GM19468 (cell line): ENCODE measurements around the gene EBLN1.

Experiments used
- ATAC-seq: cut with Tn5 transposase; IDR thresholded peaks from one replicate; pipeline ENCODE4 v1.9.1; 2021; ENCODE audit warnings: mild to moderate bottlenecking, moderate library complexity, moderate number of reproducible peaks; ENCODE audit not compliant: unreplicated experiment; ENCODE audit errors: extremely low read depth

The EBLN1 gene

DNA sequence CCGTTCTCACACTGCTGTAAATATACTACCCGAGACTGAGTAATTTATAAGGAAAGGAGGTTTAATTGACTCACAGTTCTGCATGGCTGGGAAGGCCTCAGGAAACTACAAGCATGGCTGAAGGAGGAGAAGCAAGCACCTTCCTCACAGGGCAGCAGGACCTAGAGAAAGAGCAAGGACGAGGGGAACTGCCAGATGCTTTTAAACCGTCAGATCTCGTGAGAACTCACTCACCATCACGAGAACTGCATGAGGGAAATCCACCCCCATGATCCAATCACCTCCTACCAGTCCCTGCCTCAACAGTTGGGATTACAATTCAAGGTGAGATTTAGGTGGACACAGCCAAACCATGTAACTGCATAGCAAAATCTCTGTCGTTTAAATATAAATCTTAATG, at the start of gene EBLN1:
Gene EBLN1, minus strand, starts transcription at position 174 of the 400 bp plus-strand sequence. CDS start 8,032 bp downstream, outside the sequence.
- ATAC-seq: no peak

DNA sequence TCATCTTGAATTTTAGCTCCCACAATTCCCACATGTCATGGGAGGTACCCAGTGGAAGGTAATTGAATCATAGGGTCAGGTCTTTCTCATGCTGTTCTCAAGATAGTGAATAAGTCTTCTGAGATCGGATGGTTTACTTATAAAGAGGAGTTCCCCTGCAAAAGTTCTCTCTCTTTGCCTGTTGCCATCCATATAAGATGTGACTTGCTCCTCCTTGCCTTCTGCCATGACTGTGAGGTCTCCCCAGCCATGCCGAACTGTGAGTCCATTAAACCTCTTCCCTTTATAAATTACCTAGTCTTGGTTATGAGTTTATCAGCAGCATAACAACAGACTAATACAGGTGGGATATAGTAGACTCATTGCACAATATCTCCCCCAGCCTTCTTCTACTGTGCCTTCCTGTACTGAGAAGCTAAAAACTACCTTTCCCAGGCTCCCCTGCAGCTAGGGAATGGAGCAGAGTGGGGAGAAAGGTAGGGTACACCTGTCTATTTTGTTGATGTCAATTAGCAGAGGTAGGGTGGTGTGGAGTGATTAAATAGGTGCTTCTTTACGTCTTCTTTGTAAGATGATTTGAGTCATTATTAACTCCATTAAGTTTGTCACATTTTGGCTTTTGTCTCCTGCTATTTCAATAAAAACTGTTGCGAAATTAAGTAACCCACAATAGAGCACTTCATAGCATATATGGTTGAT, 48.2 kb upstream of the EBLN1 start:
- ATAC-seq: no peak

DNA sequence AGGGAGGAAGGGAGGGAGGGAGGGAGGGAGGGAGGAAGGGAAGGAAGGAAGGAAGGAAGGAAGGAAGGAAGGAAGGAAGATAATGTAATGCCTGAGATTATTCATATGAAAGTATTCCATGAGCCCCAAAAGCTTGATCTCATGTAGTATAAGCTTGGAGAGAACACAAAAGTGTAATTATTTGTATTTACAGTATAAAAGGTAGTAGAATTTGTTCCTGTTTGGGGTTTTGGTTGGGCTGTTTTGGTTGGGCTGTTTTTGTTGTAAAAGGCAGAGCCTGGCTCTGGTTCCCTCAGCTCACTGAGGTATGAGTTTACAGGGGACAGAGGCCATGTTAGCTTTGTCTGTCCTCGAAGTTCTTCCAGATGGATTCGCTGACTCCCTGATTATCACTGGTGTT, 45.3 kb upstream of the EBLN1 start:
- no peak for ATAC-seq

DNA sequence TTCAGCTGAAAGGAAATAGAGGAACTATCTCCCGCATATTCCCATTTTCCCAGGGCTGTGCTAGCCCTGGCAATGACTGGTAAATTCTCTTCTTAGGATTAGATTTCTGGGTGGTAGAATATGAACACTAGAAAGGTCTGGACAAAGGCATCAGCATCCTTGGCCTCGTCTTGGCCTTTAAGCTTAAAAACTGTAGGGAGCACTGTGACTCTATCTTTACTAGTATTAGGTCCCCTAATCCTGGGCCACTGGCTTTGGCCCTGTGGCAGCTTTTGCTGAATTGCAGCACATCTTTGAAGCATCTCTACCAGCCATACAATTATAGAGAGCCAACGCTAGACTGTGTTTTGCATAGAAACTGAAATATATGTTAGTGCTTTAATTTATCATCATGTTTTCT, 41.5 kb upstream of the EBLN1 start:
- ATAC-seq: no peak

DNA sequence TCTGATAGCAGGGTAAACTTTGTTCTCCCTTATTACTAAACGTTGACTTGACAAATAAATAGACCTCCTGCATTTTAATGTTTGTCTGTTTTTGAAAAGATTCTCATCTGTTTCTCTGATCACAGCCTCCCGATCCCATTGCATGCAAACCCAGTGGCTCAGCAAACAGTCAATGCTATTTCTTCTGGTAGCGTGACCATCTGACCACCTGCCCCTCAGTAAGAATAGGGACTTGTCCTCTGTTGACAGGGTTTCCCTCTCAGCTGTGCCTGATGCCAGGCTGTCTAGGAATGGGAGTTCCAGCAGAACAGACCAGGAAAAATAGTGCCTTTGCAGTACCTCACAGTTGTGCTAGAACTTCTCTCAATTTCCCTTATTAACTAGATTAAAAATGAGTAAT, 40.7 kb upstream of the EBLN1 start:
- no peak for ATAC-seq

DNA sequence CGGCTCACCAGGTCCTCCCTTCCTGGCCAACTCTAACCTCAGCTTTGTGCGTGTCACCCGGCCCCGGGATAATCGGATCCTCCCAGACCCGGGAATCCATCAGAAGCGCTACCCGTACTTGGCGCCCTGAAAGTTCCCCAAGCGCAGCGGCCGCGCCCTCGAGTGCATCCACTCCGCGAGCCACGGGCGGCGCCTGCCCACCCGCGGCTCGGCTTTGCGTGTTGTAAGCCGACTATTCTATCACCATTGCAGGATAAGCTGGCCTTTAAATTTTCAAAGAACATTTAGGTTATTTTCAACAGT, 35.7 kb upstream of the EBLN1 start:
- ATAC-seq: no peak

DNA sequence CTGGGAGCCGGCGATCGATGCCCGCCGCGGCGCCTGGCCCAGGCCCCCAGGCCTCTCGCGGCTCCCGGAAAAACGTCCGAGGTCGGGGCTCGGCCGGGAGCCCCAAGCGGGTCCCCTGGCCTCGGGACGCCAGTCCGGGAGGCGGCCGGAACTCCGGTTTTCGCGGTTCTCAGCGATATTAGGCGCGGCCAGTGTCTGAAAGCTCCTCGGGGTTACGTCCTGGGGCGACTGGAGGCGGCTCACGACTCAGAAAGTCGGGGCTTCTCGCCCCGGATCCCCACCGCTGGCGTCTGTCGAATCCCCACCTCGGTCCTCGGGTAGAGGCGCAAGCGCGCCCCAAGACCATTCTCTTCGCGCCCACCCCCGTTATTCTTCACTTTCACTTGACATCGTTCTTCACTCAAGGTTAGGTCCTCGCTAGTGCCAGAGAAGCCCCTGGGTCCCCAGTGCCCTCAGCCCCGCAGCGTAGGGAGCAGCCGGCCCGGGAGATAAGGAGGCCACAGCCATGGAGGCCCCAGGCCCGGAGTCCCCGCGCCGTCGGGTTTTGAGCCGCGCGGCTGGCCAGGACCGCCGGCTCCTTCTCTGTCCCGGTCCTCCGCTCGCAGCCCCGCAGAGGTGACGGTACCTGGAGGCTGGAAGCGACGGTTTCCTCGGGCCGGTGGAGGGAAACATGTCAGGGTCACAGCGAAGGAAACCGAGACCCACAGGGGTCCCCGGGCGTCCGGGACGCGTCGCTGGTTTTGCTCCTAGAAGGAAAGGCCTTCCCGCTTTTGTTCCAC, 35.2 kb upstream of the EBLN1 start:
- ATAC-seq: peak; percentile 2

DNA sequence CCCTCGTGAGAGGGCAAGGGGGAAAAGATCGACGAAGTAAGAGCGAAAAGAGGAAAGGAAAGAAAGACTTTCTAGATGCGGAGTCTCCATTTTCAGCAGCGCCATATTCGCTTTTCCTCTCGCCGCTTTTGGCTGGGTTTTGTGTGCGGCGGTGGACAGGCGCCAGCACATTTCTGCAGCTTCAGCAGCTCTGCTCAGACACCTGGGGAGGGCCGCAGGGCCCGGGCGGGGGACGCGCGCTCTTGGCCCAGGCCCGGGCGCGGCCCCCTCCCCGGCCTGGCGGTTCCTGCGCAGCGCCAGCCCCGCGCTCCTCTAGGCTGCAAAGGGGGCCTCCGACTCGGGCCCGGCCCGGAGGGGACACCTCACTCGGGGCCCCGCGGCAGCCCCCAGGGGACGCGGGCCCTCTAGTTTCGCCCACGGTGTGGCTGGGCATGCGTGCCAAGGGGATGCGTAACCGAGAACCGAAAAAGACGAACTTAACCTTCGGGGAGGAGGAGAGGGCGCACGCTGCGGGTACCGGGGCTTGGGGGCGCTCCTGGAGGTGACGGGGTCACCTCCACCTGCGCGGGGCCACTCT, 34.5 kb upstream of the EBLN1 start:
- peak; percentile 63 for ATAC-seq

DNA sequence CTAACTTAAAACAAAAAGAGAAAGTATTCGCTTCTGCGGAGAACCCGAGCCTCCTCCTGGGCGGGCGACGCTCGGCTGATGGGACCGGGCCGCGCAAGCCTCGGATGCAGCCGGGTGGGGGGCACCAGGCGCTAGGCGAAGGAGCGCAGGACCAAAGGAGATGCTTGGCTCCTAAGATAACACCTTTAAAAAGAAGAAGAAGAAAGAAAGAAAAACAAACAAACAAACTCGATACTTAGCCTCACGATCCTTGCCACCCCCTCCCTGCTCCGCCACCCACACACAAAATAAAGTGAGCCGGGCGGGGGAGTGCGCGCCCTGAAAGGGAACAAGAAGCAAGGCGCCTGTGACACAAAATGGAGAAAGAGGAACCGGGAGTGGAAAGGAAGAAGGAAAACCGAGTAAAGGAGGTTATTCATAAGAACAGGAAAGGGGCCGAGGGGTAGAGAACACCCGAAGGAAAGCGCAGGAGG, 34.0 kb upstream of the EBLN1 start:
- ATAC-seq: no peak

DNA sequence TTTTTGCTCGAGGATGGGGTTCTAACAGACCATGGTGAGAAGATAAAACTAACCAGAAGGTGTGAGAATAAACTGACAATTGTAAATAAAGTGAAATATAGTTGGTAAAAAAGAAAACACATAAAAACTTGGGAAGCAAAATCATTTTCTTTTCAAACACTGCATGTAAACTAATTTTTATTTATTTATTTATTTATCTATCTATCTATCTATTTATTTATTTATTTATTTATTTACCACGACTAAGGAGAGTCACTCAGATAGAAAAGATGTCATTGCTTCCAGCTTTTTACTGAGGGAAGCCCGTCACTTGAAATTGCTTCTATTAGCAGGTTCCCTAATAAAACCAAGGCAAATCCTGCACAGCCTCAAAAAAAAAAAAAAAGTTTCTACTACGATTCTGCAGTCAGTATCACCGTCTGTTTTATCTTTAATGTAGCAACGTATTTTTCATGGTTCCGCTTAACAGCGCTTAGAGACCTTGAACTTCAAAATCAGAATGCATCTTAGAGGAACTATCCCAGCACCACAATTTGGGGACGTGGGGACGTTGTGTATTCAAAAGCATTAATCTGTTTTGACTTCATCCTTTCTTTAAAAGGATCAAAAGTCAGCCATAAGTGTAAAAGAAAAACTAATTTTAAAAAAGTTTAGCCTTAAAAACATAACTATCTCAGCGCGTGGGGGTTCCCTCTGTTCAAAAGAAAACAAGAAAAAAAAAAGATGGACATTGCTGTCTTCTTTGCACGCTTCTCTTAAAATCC, 33.3 kb upstream of the EBLN1 start:
- no peak for ATAC-seq

DNA sequence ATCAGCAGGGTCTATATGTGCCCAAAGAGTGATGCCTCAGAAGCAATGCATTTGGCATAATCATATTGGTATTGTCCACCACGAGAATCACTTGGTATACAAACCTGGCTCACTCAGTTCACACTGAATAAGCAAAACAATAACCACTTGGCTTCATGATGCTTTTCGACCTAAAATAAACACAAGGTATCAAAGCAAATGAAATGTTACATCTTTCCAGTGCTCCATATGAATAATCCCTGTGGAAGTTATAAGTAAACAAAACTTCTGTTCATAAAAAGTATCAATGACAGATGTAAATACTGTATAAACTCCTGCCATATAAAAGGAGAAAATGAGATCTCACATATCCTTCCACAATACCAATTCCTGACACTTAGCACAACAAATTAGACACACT, 29.8 kb upstream of the EBLN1 start:
- no peak for ATAC-seq

DNA sequence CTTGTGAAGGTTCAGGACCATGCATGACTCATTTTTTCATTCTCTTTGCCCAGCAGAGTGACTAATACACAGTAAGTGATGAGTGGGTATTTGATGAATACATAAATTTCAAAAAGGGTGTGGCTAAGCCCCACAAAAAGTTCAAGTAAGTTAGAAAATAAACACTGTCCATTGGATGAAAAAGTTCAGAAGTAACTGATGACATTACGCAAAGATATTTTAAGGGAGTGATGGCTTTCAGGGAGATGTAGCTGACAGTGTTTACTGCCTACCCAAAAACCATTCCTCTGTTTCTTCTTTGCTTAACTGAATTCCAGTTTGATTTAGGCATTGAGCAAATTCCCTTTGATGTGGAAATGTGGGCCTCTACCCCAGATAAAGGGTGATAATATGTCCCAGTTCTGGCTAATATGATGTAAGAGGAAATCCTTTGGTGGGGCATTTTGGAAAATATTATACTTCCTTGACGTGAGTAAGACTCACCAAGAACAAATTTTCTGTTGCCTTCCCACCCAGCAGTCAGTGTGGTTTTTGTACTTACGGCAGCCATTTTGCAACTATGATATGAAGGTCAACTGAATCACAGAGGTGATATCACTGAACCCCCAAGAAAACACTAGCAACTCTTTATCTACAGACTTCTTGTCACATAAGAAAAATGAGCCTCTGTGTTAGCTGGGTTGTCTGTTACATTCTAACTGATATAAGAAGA, 29.0 kb upstream of the EBLN1 start:
- ATAC-seq: no peak

DNA sequence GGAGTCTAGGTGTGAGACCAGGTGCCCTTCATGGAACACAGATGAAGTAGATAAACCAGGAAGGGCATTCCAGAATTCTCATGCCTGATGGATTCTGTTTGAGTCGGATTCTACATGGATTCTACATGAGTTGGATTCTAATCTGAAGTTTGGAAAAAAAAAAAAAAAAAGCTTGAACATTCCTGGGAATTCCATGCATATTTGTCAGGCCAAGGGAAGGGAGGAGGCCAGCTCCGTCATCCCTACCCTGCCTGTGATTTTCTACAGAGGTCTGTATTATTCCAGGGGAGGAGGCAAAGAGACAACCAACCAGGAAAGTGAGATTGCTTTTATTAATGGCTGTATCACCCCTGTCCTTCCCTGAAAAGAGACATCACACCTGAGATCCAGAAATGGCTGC, 27.8 kb upstream of the EBLN1 start:
- ATAC-seq: no peak

DNA sequence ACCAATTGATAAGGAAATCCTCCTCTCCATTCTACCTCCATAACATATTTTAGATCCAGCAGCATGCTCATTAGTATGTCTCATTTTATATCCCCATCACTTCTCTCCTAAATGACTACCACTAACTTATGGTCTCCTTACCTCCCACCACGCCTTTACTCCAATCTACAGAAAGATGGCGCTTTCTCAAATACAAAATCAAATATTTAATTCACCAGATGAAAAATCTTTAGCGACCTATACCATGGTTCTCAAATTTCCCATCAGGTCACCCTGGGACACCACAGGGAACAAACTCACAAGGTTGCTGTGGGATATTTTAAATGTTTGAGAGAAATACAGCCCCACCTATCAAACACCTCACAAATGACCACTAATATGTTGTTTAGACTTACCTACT, 27.0 kb upstream of the EBLN1 start:
- no peak for ATAC-seq

DNA sequence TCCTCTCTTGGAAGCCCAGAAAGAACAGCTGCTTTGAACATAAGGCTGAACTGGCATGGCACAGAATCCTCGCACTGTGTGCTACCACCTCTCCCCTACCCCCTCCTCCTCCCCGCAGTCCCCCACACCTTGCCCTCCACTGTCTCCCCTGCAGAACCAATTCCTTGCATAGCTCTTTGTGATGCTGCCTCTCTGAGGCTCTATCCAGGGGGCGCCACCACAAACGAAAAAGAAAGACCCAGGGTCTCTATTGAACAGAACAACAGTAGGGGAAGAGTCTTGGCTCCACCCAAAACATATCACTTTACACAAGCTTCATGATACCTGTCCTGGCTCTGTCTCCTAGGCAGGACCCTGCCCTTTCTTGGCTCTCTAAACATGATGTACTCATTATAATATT, 26.2 kb upstream of the EBLN1 start:
- no peak for ATAC-seq

DNA sequence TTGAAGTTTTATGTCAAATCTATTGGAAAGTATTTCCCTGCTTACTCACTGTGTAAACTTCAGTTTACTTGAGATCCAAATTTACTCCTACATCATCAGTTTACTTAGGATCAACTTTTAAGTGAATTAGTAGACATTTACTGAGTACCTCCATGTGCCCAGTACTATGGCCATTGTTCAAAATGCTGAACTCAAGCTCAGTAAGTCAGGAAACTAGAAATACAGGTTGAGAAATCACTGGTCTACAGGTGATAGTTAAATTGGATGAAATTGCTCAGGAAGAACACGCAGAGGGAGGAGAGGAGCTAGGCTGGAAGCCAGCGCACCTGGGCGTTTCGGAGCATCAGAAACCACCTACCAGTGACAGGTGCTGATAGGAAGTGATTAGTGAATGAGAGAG, 25.5 kb upstream of the EBLN1 start:
- ATAC-seq: no peak

DNA sequence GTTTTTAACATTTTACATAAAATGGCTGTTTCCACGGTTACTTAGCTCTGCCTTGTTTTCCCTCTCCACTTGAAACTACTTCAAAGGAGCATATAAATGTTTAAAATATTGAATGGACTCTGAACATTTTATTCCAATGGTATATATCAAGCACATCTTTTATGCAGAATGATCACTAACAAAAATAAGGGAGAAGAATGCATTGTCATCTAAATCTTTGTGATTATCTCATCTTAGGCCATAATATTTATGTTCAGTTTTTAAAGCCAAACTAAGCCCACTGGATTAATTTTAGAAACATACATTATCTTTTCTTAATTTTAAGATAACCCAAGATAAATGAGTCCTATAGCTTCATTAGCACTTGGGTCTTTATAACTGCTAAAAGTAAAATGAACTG, 13.4 kb upstream of the EBLN1 start:
- no peak for ATAC-seq

DNA sequence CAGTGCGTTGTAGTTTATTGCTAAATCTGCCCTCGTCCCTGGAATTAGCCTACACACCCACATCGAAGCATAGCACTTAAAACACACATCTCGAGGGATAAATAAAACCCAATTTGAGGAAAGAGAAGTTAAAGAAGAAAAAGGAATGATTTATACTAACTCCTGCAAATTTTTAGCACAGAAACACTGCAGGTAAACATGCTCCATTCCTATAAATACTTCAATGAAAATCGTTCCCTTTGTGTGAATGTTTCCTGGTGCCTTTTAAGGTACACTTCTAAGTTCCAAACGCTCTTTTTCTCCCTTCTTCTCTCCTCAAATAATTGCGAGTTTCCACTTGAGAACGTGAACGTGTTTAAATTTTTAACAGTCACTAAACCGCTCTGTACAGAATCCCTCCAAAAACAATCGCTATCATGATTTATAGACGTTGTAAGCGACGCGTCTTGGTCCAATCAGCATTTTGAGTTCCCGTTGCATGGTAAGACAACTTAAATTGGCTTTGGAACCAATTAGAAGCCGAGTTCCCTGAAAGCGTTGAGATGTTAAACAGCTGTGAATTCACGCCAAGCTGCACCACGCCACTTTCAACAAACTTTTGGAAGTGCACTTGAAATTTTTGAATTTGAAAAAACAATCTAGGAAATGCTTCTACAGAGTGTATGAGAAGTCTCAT, 12.5 kb upstream of the EBLN1 start:
- no peak for ATAC-seq

DNA sequence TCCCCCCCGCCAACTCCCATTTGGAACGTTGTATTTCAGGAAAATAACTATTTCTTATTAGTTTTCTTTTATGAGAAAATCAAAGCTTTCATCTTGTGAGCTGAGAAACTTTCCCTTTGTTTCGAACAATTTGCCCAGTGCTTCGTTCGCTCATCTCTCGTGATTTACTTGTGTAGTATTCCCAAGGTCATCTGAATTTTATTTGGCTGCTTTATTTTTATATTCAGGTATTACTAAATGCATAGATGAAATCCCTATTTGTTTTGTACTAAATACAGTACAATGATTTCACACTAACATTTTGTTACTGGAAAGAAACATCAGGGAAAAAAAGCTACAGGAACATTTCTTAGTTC, 12.0 kb upstream of the EBLN1 start:
- ATAC-seq: no peak
